GM21737 (cell line): Measurements from ENCODE around the gene PDPK1.

ENCODE experiments used
- ATAC-seq: cut with Tn5 transposase; IDR thresholded peaks from one replicate; pipeline ENCODE4 v1.9.1; 2021; ENCODE audit warnings: mild to moderate bottlenecking, moderate library complexity; ENCODE audit not compliant: unreplicated experiment

PDPK1 gene

GRCh38 chr16:2537451-2538379 is at the start of gene PDPK1:
TSS of gene PDPK1 (plus strand) at chr16:2538021. CDS start at chr16:2538113, 92 bp downstream.
- peak; percentile 68 for ATAC-seq

- ATAC-seq = no peak
Observed at GRCh38 chr16:2489581-2489980, 48.2 kb upstream of the PDPK1 start.

GRCh38 chr16:2490190-2491105 is 47.4 kb upstream of the PDPK1 start:
- ATAC-seq = no peak

GRCh38 chr16:2492292-2492691 is 45.5 kb upstream of the PDPK1 start:
- ATAC-seq = no peak

- no peak for ATAC-seq
Observed at GRCh38 chr16:2493605-2494004, 44.2 kb upstream of the PDPK1 start.

GRCh38 chr16:2494616-2495015 is 43.2 kb upstream of the PDPK1 start:
- ATAC-seq = no peak

- ATAC-seq = no peak
Observed at GRCh38 chr16:2495041-2495440, 42.8 kb upstream of the PDPK1 start.

GRCh38 chr16:2496223-2497115 is 41.4 kb upstream of the PDPK1 start:
- ATAC-seq = no peak

GRCh38 chr16:2497116-2497630 is 40.6 kb upstream of the PDPK1 start:
- ATAC-seq = no peak

GRCh38 chr16:2497695-2498484 is 39.9 kb upstream of the PDPK1 start:
- no peak for ATAC-seq

GRCh38 chr16:2498531-2499253 is 39.1 kb upstream of the PDPK1 start:
- no peak for ATAC-seq

- no peak for ATAC-seq
Observed at GRCh38 chr16:2499454-2499853, 38.4 kb upstream of the PDPK1 start.

GRCh38 chr16:2499890-2500429 is 37.9 kb upstream of the PDPK1 start:
- no peak for ATAC-seq

GRCh38 chr16:2500430-2500917 is 37.3 kb upstream of the PDPK1 start:
- no peak for ATAC-seq

- peak; percentile 58 for ATAC-seq
Observed at GRCh38 chr16:2500918-2501750, 36.7 kb upstream of the PDPK1 start.

- ATAC-seq = no peak
Observed at GRCh38 chr16:2501946-2502895, 35.6 kb upstream of the PDPK1 start.
